Activated T-cell treated with anti-CD3 and anti-CD28 coated beads for 48 hours (primary cell): Measurements from ENCODE around the gene PMFBP1.
A peak's percentile ranks its signal among the peaks of the same experiment; 100 is the strongest.
"Not testable (repeated sequence)": the region's sequence is repeated elsewhere in the genome, so short reads cannot be mapped to it uniquely, and the experiment has no call there.

ENCODE experiments used
- DNase-seq: peaks from one replicate; pipeline ENCODE4 v3.0.0-alpha.2; 2020; ENCODE audit warnings: low read depth

PMFBP1 gene

GRCh38 chr16:72105978-72106377 lies 66.0 kb downstream of the PMFBP1 start:
- DNase-seq = no peak

DNA sequence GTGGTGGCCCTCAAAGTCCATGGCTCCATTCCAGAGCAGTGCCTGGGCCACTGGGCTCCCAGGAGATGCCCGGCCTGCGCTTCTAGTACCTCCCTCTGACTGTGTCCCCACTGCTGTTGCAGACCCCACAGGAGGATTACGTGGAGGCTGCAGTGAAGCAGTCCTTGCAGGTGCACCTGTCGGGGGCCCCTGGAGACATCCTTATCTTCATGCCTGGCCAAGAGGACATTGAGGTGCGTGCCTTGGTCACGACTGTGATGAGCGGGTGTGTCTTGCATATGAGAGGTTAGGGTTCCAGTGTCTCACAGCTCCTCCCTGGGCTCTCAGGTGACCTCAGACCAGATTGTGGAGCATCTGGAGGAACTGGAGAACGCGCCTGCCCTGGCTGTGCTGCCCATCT lies 67.0 kb downstream of the PMFBP1 start:
- DNase-seq = no peak

DNA sequence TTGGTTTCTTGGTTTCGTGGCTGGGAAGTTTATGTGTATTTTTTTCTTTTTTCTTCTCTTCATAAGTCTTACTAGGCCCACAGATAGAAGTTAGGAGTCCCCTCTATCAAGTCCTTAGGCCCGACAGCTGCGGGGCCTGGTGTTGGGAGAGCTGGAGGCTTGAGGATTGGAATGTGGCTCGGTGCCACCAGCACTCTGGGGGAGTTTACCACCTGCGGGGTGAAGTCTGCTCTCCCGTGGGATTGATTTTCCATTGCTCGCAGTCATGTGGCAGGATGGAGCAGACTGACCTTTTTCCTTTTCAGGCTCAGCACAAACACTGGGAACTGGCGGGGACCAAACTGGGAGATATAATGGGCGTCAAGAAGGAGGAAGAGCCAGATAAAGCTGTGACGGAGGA lies 70.8 kb downstream of the PMFBP1 start:
- no peak for DNase-seq

GRCh38 chr16:72099377-72099818 lies 72.6 kb downstream of the PMFBP1 start:
- peak; percentile 19 for DNase-seq

GRCh38 chr16:72098936-72099335 lies 73.0 kb downstream of the PMFBP1 start:
- no peak for DNase-seq

- DNase-seq = peak; percentile 35
Measured at GRCh38 chr16:72094266-72094610, 77.7 kb downstream of the PMFBP1 start.

DNA sequence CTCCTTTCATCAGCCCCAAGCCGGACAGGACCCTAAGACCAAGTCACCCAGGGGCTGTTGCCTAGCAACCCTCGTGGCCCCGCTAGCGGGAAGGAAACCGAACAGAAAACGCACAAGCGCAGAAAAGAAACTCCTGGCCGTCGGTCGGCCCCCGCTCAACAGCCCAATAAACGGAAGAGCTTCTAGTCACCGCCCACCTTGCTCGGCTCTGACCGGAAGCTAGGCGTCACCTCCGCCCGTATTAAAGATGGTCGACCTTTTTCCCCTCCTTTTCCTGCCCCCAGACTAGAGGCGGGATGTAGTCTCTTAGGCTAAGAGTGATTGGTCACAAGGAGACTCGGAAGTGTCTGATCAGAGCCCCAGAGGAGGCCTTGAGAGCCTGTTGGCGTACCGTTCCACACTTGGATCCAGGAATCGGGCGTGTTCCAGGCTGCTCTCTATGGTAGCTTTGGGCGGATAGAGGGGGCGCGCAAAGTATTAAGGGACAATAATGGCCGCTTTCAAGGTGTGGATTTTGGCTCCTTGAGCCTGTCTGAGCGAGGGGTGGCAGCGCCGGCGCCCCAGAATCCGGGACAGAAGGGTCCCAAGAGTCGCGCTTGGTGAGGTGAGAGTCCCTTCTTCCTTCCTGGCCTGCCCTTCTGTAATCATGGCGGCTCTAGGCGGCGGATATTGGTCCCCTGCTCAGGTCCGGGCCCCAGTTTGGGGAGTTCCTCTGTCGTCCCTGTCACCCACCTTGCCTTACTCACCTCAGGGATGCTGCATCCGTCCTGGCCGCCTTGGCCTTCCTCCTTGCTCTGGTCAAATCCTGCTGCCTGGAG lies 78.3 kb downstream of the PMFBP1 start, which contains the start of the genes DHX38 and TXNL4B:
Gene DHX38 (plus strand): TSS at position 400 of the 818 bp plus-strand sequence. CDS start 2,311 bp downstream, outside the sequence.
Gene TXNL4B (minus strand): TSS at position 173 of the 818 bp plus-strand sequence. CDS start 2,871 bp downstream, outside the sequence.
- DNase-seq = peak; percentile 85

GRCh38 chr16:72092832-72093447 lies 79.0 kb downstream of the PMFBP1 start:
- no peak for DNase-seq

- DNase-seq = no peak
Measured at GRCh38 chr16:72091217-72091616, 80.7 kb downstream of the PMFBP1 start.

- DNase-seq = no peak
Measured at GRCh38 chr16:72085002-72085401, 87.0 kb downstream of the PMFBP1 start.

- DNase-seq = no peak
Measured at GRCh38 chr16:72084445-72084844, 87.5 kb downstream of the PMFBP1 start.

DNA sequence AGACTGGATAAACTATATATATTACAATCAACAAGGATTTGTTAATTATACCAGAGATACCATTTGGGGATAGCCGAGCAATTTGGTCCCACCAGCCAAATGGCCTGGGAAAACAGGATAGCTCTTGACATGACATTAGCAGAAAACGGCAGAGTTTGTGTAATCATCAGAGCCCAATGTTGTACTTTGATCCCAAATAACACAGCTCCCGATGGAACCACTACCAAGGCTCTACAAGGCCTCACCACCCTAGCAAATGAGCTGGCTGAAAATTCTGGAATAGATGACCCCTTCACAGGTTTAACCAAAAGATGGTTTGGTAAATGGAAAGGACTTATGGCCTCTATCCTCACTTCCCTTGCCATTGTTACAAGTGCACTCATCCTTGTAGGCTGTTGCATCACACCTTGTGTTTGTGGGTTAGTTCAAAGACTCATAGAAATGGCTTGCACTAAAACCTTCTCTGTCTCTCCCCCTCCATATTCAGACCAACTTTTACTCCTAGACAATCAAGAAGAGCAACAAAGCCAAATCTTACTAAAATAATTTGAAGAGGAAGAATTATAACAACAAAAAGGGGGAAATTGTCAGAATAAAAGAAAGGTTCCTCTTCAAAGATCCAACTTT lies 88.1 kb downstream of the PMFBP1 start:
- DNase-seq = no peak

GRCh38 chr16:72076991-72077706 lies 94.8 kb downstream of the PMFBP1 start:
- DNase-seq = not testable (repeated sequence)

GRCh38 chr16:72075067-72075466 lies 96.9 kb downstream of the PMFBP1 start:
- not testable (repeated sequence) for DNase-seq

DNA sequence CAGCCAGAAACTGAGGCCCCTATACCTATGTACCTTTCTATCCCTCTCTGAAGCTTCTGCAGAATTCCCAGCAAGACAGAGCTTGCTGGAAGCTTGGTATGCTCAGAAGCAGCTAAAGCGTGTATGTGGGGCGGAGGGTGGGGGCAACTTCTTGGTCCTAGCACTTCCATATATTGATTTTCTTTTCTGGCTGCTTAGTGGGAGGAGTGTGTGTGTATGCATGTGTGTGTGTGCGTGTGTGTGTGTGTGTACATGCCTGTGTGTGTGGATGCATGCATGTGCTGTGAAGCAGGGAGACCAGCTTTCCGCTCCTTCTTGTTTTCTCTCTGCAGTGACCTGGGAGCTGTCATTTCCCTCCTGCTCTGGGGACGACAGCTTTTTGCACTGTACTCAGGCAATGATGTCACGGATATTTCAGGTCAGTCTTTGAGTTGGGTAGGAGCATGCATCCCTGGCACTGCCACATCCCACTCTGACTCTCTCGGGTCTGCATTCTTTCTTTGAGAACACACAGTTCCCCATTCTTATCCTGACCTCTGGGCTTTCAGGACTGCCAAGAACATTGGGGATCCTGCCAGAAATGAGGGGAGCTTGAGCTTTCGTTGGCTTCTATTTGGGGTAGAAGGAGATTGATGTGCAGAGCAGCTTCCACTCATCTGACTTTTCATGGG lies 98.3 kb downstream of the PMFBP1 start:
- no peak for DNase-seq

DNA sequence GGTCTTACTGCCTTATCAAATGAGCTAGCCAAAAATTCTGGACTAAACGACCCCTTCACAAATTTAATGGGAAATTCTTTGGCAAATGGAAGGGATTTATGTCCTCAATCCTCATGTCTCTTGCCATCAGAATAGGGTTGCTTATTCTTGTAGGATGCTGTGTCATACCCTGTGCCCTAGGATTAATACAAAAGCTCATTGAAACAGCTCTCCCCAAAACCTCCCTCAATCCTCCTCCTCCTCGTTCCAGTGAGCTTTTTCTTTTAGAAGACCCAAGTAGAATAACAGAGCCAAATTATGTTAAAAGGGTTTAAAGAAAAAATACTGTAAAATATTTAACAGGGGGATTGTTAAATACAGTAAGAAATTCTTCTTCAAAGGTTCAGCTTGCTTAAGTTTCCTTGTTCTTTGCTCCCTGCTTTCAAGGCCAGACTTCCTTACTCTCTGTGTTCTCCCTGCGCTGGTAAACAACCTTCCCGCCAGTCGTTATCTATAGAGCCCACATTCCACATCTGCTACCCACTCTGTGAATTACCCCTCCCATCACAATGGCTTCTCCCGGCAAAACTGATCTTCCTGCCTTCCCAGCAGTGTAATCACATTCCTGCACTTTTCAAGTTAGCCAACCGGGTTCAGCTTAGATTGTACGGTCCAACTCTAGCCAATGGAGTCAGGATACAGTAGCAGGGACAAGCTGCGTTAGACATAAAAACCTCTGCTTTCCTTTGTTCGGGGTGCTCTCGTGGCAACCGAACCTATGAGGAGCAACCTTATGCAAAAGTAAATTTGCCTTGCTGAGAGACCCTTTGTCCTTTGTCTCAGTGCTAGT lies 99.2 kb downstream of the PMFBP1 start:
- DNase-seq = no peak
